GM12874 (cell line): ENCODE data around the gene NFIX.

Source experiments
- CTCF ChIP-seq: IDR thresholded peaks from 2 replicates; pipeline ENCODE4 v1.5.1; 2011; ENCODE audit warnings: low read depth, mild to moderate bottlenecking, control low read depth, low read length, moderate library complexity; ENCODE audit not compliant: insufficient read depth

NFIX gene

GRCh38 chr19:13132471-13133180 lies 137.4 kb downstream of the NFIX start:
- no peak for TF ChIP-seq CTCF

DNA sequence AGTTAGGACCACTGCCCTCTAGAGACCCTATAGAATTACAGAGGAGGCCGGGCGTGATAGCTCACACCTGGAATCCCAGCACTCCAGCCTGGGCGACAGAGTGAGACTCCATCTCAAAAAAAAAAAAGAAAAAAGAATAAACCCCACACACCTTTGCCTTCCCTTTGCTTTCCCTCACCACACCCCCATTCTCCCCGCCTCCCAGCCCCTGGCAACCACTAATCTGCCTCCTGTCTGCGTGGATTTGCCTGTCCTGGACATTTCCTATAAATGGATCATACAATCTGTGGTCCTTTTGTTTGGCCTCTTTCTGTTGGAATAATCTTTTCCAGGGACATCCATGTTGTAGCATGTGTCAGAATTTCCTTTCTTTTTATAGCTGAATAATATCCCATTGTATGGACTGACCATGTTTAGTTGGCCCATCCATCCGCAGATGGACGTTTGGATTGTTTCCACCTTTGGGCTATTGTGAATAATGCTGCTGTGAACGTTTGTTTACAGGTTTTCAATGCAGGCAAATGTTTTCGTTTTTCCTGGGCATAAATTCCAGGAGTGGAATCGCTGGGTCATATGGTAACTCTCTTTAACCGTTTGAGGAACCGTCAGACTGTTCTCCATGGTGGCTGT lies 138.1 kb downstream of the NFIX start:
- TF ChIP-seq CTCF, result no peak

GRCh38 chr19:13134626-13135025 lies 139.4 kb downstream of the NFIX start:
- no peak for TF ChIP-seq CTCF

- no peak for TF ChIP-seq CTCF
Observed at GRCh38 chr19:13135068-13136062, 140.1 kb downstream of the NFIX start.

GRCh38 chr19:13137290-13137794 lies 142.1 kb downstream of the NFIX start:
- no peak for TF ChIP-seq CTCF

GRCh38 chr19:13138171-13138915 lies 143.1 kb downstream of the NFIX start:
- no peak for TF ChIP-seq CTCF

GRCh38 chr19:13138916-13139198 lies 143.6 kb downstream of the NFIX start:
- no peak for TF ChIP-seq CTCF
